Measurements from ENCODE around the gene C5orf47. TPM values are rescaled to one million over a fixed set of nuclear protein-coding genes. Genes with fewer than 3 reads are reported as not detected.
A peak's percentile ranks its signal among the peaks of the same experiment; 100 is the strongest.

The C5orf47 gene
- total and polyA plus RNA-seq, 4 donors, result 0.06 to 0.10 (median 0.09) TPM; not detected in 1

- H3K27ac ChIP-seq (ENCODE audit: low read depth in 1 of 2, low read length in 1 of 2), result peak overlapping the region; percentile 40 to 84
- DNase-seq, result no peak
These were observed 34.1 kb upstream of the C5orf47 start for GRCh38 chr5:173954671-173955521.

GRCh38 chr5:173960986-173961385, 28.0 kb upstream of the C5orf47 start:
- no peak for ATAC-seq (ENCODE audit: insufficient read depth, low FRiP score)
- H3K27ac ChIP-seq (ENCODE audit: low read depth in 1 of 2, low read length in 1 of 2), result no peak overlapping the region
- H3K4me1 ChIP-seq (ENCODE audit: control insufficient read depth in 5 of 5, insufficient read depth in 5 of 5, low read length in 5 of 5), result peaks cover 0 to 11% (median 0%) of the 10 kb centered on the region in 5 donors
- DNase-seq, result no peak
- H3K9ac ChIP-seq (ENCODE audit: insufficient read depth in 1 of 2, low read length in 2 of 2), result no peak overlapping the region
- WGBS, 2 donors, result 66 to 86% methylated on average over 2 of the region's 2 CpGs
- no peak for TF ChIP-seq CTCF (IDR thresholded peaks at IDR 0.05; ENCODE audit: control extremely low read depth, extremely low read depth)
- H3K36me3 ChIP-seq (ENCODE audit: control insufficient read depth in 4 of 4, insufficient read depth in 4 of 4, low read length in 4 of 4), result peaks cover under 1 to 13% (median 3%) of the 10 kb centered on the region in 4 donors
- no peaks in the 10 kb centered on the region for H3K9me3 ChIP-seq (ENCODE audit: control insufficient read depth in 4 of 4, insufficient read depth in 3 of 4, low read length in 3 of 4)
- no peak overlapping the region for H3K4me3 ChIP-seq
- H3K27me3 ChIP-seq (ENCODE audit: control insufficient read depth in 3 of 3, insufficient read depth in 3 of 3, low read length in 2 of 3), result no peaks in the 10 kb centered on the region

More at GRCh38 chr5:173954671-173955521, 34.1 kb upstream of the C5orf47 start:
- WGBS, 2 donors, result 67 to 83% methylated on average over 6 of the region's 6 CpGs
- Histone ChIP-seq H3K4me1 (ENCODE audit: control insufficient read depth in 5 of 5, insufficient read depth in 5 of 5, low read length in 5 of 5) (peaks cover 0 to 11% (median 0%) of the 10 kb centered on the region in 5 donors), H3K27me3 (ENCODE audit: control insufficient read depth in 3 of 3, insufficient read depth in 3 of 3, low read length in 2 of 3) (no peaks in the 10 kb centered on the region), H3K4me3 (no peak overlapping the region), H3K9ac (ENCODE audit: insufficient read depth in 1 of 2, low read length in 2 of 2) (no peak overlapping the region), H3K36me3 (ENCODE audit: control insufficient read depth in 4 of 4, insufficient read depth in 4 of 4, low read length in 4 of 4) (peaks cover 18 to 41% (median 38%) of the 10 kb centered on the region in 4 donors), H3K9me3 (ENCODE audit: control insufficient read depth in 4 of 4, insufficient read depth in 3 of 4, low read length in 3 of 4) (no peaks in the 10 kb centered on the region)
- ATAC-seq (ENCODE audit: insufficient read depth, low FRiP score), result no peak
- no peak for TF ChIP-seq CTCF (IDR thresholded peaks at IDR 0.05; ENCODE audit: control extremely low read depth, extremely low read depth)

DNA sequence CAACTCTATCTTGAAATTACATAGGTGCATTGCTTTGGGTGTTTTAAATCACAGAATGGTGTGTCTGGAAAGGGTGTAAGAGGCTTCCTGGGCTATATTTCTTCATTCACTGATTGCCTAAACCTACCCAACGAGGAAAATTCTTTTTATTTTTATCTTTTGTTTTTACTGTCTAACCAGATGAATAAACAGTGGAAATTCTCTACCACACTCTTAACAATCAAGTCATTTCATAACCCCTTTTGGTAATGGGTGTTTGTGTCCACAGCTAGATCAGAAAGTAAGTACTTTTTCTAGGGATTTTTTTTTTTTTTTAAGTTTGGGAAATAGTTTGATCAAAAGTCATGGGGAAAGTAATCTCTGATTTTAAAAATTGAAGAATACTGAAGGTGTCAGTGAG, 27.6 kb upstream of the C5orf47 start:
- Histone ChIP-seq H3K36me3 (ENCODE audit: control insufficient read depth in 4 of 4, insufficient read depth in 4 of 4, low read length in 4 of 4) (peaks cover 0 to 12% (median 1%) of the 10 kb centered on the region in 4 donors), H3K4me3 (no peak overlapping the region), H3K27ac (ENCODE audit: low read depth in 1 of 2, low read length in 1 of 2) (no peak overlapping the region), H3K27me3 (ENCODE audit: control insufficient read depth in 3 of 3, insufficient read depth in 3 of 3, low read length in 2 of 3) (no peaks in the 10 kb centered on the region), H3K9me3 (ENCODE audit: control insufficient read depth in 4 of 4, insufficient read depth in 3 of 4, low read length in 3 of 4) (no peaks in the 10 kb centered on the region), H3K9ac (ENCODE audit: insufficient read depth in 1 of 2, low read length in 2 of 2) (no peak overlapping the region), H3K4me1 (ENCODE audit: control insufficient read depth in 5 of 5, insufficient read depth in 5 of 5, low read length in 5 of 5) (peaks cover 0 to 10% (median 0%) of the 10 kb centered on the region in 5 donors)
- WGBS, 2 donors, result 15 to 20% methylated on average over 1 of the region's 1 CpG
- DNase-seq (no peak), ATAC-seq (ENCODE audit: insufficient read depth, low FRiP score) (no peak)
- no peak for TF ChIP-seq CTCF (IDR thresholded peaks at IDR 0.05; ENCODE audit: control extremely low read depth, extremely low read depth)
